Upper lobe of left lung (tissue), 6 donors: ENCODE data around the gene C6orf132. TPM values are rescaled to one million over a fixed set of nuclear protein-coding genes. Genes with fewer than 3 reads are reported as not detected.

Experiments
- ATAC-seq, 2 donors: fragments of 200-7000 bp; cut with Tn5 transposase; one replicate each; pipeline ENCODE4 v1.9.1; 2022; ENCODE audit warnings: mild to moderate bottlenecking in 2 of 2, moderate library complexity in 2 of 2; ENCODE audit not compliant: low FRiP score in 2 of 2
- DNase-seq, 2 donors: peaks; one replicate each; pipeline ENCODE4 v3.0.0-alpha.2; 2019 to 2020
- H3K27ac ChIP-seq, 4 donors: fragments of 200-600 bp; sonication (generic); one replicate each; pipeline ENCODE4 v1.5.1; 2016 to 2019
- H3K27me3 ChIP-seq, 4 donors: fragments of 200-600 bp; sonication (generic); one replicate each; pipeline ENCODE4 v1.5.1; 2017 to 2019
- H3K36me3 ChIP-seq, 4 donors: fragments of 200-600 bp; sonication (generic); one replicate each; pipeline ENCODE4 v1.5.1; 2016 to 2019
- H3K4me1 ChIP-seq, 4 donors: fragments of 200-600 bp; sonication (generic); one replicate each; pipeline ENCODE4 v1.5.1; 2018 to 2019
- H3K4me3 ChIP-seq, 4 donors: fragments of 200-600 bp; sonication (generic); one replicate each; pipeline ENCODE4 v1.5.1; 2017 to 2019; ENCODE audit warnings: mild to moderate bottlenecking in 2 of 4, moderate library complexity in 1 of 4
- H3K9me3 ChIP-seq, 4 donors: fragments of 200-600 bp; sonication (generic); one replicate each; pipeline ENCODE4 v1.5.1; 2018 to 2019
- EP300 ChIP-seq, 4 donors: sonication (generic); formaldehyde crosslinking; IDR thresholded peaks; one replicate each; pipeline ENCODE4 v1.5.1; 2017; ENCODE audit warnings: antibody characterized with exemption in 4 of 4, control low read depth in 2 of 4
- POLR2A ChIP-seq, 4 donors: fragments of 450-650 bp; IDR thresholded peaks; one replicate each; pipeline ENCODE4 v1.5.1; 2016 to 2017; ENCODE audit warnings: antibody characterized with exemption in 4 of 4, mild to moderate bottlenecking in 2 of 4
- POLR2AphosphoS5 ChIP-seq, 2 donors: sonication (generic); formaldehyde crosslinking; IDR thresholded peaks; one replicate each; pipeline ENCODE4 v1.5.1; 2017; ENCODE audit warnings: antibody characterized with exemption in 2 of 2
- WGBS, 2 donors: methylation state at CpG; one replicate each; pipeline ENCODE4 v1.1.5; 2017 to 2018; 5-methylcytosine and 5-hydroxymethylcytosine counted together
- total RNA-seq, 6 donors: library from RNA; depleted of rRNA in 4 of 6; stranded (reverse); fragments of >200 nt in 4 of 6; gene quantifications; one replicate each; pipeline versions ENCODE4 v1.1.0 to v1.2.1, GENCODE V29; 2016 to 2021
- TF ChIP-seq, protein P1 (sequence below), 6 experiments: fragments of 450-650 bp in 4 of 6; fragments of 200-600 bp in 2 of 6; sonication (generic) in 2 of 6; IDR thresholded peaks; one replicate each; pipeline ENCODE4 v1.5.1; 2016 to 2019; ENCODE audit warnings: antibody characterized with exemption in 6 of 6
- donor health status: DM: no; HTN: no; CAD: no; lungs with moderate emphysema.
- donor health status: DM: no; HTN: yes; CAD: no; lungs with severe emphysema.

C6orf132 gene
- total RNA-seq, 6 donors from 2014 or later = 9.4 to 26.3 (median 17.0) TPM

DNA sequence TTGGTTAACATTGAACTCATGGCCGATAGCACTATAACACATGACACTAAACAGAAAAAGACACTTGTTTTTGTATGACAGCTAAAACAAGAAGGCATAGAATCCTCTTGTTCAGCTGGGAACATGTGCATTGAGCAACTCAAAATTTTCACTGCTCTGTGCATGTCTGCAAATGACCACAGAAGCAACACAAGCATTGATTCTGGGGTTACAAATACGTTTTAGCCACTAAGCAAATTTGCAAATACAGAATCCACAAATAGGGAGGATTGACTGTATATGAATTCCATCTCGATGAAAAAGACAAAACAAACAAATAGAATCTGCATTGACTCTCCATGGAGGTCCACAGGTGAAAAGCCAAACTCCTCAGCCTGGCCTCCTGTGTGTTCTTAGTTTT lies 31.7 kb downstream of the C6orf132 start:
- Histone ChIP-seq H3K9me3 (no peaks in the 10 kb centered on the region), H3K36me3 (peaks cover 0 to under 1% (median 0%) of the 10 kb centered on the region in 4 donors), H3K27me3 (no peaks in the 10 kb centered on the region), H3K4me3 (no peak overlapping the region), H3K27ac (no peak overlapping the region), H3K4me1 (no peaks in the 10 kb centered on the region)
- ATAC-seq (no peak), DNase-seq (no peak)
- WGBS, 2 donors = 82 to 89% methylated on average over 3 of the region's 3 CpGs
- TF ChIP-seq POLR2A (IDR thresholded peaks at IDR 0.05) (no peak), EP300 (IDR thresholded peaks at IDR 0.05) (no peak), POLR2AphosphoS5 (IDR thresholded peaks at IDR 0.05) (no peak)
- TF ChIP-seq, protein P1, sequence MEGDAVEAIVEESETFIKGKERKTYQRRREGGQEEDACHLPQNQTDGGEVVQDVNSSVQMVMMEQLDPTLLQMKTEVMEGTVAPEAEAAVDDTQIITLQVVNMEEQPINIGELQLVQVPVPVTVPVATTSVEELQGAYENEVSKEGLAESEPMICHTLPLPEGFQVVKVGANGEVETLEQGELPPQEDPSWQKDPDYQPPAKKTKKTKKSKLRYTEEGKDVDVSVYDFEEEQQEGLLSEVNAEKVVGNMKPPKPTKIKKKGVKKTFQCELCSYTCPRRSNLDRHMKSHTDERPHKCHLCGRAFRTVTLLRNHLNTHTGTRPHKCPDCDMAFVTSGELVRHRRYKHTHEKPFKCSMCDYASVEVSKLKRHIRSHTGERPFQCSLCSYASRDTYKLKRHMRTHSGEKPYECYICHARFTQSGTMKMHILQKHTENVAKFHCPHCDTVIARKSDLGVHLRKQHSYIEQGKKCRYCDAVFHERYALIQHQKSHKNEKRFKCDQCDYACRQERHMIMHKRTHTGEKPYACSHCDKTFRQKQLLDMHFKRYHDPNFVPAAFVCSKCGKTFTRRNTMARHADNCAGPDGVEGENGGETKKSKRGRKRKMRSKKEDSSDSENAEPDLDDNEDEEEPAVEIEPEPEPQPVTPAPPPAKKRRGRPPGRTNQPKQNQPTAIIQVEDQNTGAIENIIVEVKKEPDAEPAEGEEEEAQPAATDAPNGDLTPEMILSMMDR (IDR thresholded peaks at IDR 0.05) = no peak

- ATAC-seq = no peak
Measured at GRCh38 chr6:42108071-42108470, 34.3 kb downstream of the C6orf132 start.

DNA sequence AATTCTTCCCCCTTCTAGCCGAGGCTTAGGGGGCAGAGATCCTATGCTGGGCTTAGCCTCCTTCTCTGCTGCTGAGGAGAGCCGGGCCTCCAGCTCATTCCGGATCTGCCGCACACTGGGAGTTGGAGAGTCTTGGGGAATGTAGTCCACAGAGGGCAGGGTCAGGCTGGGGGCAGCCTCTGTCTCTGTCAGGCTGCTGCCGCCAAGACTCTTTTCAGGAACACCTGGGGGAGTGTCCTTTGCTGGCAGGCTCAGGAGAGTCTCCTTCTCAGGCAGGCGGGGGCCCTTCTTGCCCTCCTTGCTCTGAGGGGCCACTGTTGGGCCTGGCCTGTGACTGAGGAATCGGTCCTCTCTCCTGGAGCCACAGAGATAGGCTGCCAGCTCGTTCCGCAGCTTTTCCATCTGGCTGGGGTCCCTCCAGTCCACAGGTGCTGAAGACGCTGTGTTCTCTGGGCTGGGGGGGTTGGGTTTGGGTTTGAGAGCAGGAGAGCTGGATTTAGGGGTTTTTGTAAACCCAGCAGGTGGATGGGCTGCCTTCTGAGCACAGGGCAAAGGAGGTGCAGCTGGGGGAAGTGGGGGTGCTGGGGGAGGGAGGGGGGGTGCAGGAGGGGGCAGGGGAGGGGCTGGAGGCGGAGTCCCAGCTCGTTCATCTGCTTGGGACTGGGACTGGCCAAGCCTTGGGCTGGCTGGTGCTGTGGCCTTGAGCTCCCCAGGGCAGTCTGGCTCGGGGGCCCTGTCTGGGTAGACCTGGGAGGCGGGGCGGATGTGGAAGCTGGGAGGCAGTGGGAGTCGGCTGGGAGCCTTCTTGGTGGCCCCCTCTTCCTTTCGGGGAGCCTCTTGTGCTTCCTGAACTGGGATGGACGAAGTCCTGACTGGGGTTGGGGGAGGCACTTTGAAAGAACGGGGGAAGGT lies 36.1 kb downstream of the C6orf132 start:
- Histone ChIP-seq H3K9me3 (no peaks in the 10 kb centered on the region), H3K36me3 (peaks cover 0 to 7% (median 0%) of the 10 kb centered on the region in 4 donors), H3K27ac (no peak overlapping the region), H3K4me3 (no peak overlapping the region), H3K27me3 (peaks cover 0 to 7% (median 0%) of the 10 kb centered on the region in 4 donors), H3K4me1 (peaks cover 19 to 28% (median 22%) of the 10 kb centered on the region in 4 donors)
- WGBS, 2 donors = 83 to 85% methylated on average over 8 to 19 of the region's 19 CpGs
- ATAC-seq = no peak
- TF ChIP-seq, protein P1 (IDR thresholded peaks at IDR 0.05) = no peak
- TF ChIP-seq POLR2AphosphoS5 (IDR thresholded peaks at IDR 0.05) (no peak), EP300 (IDR thresholded peaks at IDR 0.05) (no peak), POLR2A (IDR thresholded peaks at IDR 0.05) (no peak)
- no peak for DNase-seq

More at GRCh38 chr6:42108071-42108470, 34.3 kb downstream of the C6orf132 start:
- H3K36me3 ChIP-seq = peaks cover 0 to 7% (median 0%) of the 10 kb centered on the region in 4 donors
- no peak overlapping the region for H3K4me3 ChIP-seq
- H3K9me3 ChIP-seq = no peaks in the 10 kb centered on the region
- peaks cover 12 to 19% (median 15%) of the 10 kb centered on the region in 4 donors for H3K4me1 ChIP-seq
- TF ChIP-seq POLR2A (IDR thresholded peaks at IDR 0.05) (no peak), POLR2AphosphoS5 (IDR thresholded peaks at IDR 0.05) (no peak), EP300 (IDR thresholded peaks at IDR 0.05) (no peak)
- TF ChIP-seq, protein P1 (IDR thresholded peaks at IDR 0.05) = no peak
- peaks cover 0 to 7% (median 0%) of the 10 kb centered on the region in 4 donors for H3K27me3 ChIP-seq
- H3K27ac ChIP-seq = no peak overlapping the region
- DNase-seq = no peak
- WGBS, 2 donors = 100% methylated on average over 2 of the region's 2 CpGs

GRCh38 chr6:42105709-42106108 lies 36.7 kb downstream of the C6orf132 start:
- Histone ChIP-seq H3K27ac (no peak overlapping the region), H3K9me3 (no peaks in the 10 kb centered on the region), H3K27me3 (peaks cover 0 to 7% (median 0%) of the 10 kb centered on the region in 4 donors), H3K36me3 (peaks cover 0 to 7% (median 0%) of the 10 kb centered on the region in 4 donors), H3K4me1 (peaks cover 26 to 35% (median 28%) of the 10 kb centered on the region in 4 donors), H3K4me3 (no peak overlapping the region)
- 79% methylated on average over 1 of the region's 1 CpG; no CpG with 5 or more reads in 1 of the 2 donors for WGBS, 2 donors
- TF ChIP-seq POLR2A (IDR thresholded peaks at IDR 0.05) = no peak
- no peak for TF ChIP-seq POLR2AphosphoS5 (IDR thresholded peaks at IDR 0.05)
- no peak for TF ChIP-seq EP300 (IDR thresholded peaks at IDR 0.05)
- ATAC-seq (no peak), DNase-seq (no peak)

DNA sequence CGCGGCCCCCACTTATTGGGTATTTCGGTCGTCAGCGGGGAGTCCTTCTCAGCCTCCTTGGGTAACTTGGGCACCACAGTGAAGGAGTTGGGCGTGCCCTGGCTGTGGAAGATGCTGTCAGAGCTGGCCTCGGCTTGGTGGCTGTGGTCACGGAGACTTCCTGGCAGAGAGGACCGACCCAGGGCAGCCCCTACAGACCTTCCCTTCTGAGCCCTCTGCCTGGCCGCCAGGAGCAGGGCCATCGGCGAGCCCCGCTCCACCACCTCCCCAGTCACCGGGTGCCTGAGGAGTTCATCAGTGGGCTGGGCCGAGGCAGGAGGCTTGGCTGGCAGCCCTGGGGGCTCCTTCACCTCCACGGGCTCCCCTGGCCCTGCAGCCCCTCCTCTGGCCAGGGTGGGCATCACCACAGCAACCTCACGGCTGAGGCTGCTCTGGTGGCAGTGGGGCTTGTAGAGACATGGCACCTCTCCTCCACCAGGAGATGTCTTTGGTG lies 37.2 kb downstream of the C6orf132 start:
- ATAC-seq (no peak), DNase-seq (peak in 1 of 2 donors; percentile 73)
- peaks cover 0 to 7% (median 0%) of the 10 kb centered on the region in 4 donors for H3K36me3 ChIP-seq
- H3K4me3 ChIP-seq = peak overlapping the region in 1 of 4 donors; percentile 53
- H3K9me3 ChIP-seq = no peaks in the 10 kb centered on the region
- TF ChIP-seq POLR2AphosphoS5 (IDR thresholded peaks at IDR 0.05) (no peak), POLR2A (IDR thresholded peaks at IDR 0.05) (no peak), EP300 (IDR thresholded peaks at IDR 0.05) (no peak)
- TF ChIP-seq, protein P1 (IDR thresholded peaks at IDR 0.05) = no peak
- H3K27ac ChIP-seq = no peak overlapping the region
- H3K4me1 ChIP-seq = peaks cover 27 to 40% (median 30%) of the 10 kb centered on the region in 4 donors
- H3K27me3 ChIP-seq = peaks cover 0 to 7% (median 0%) of the 10 kb centered on the region in 4 donors
- WGBS, 2 donors = 81 to 86% methylated on average over 13 of the region's 17 CpGs
